Caco-2 (cell line): ENCODE measurements around the gene CGNL1. TPM values are rescaled to one million over a fixed set of nuclear protein-coding genes. Genes with fewer than 3 reads are reported as not detected.

Experiments used
- BruUV-seq: library from RNA; stranded (reverse); fragments of 400-500 nt; replicated peaks from 2 replicates; lab custom pipeline; 2021; lab: Mats Ljungman, UMichigan
- CTCF ChIA-PET: fragments of 300-600 bp; sonication (Branson Sonifier 250); formaldehyde crosslinking; loops from one replicate; lab custom pipeline; 2022; ENCODE audit warnings: antibody characterized with exemption; lab: Charles Lee
- POLR2A ChIA-PET: fragments of 300-600 bp; sonication (Branson Sonifier 250); formaldehyde crosslinking; loops from one replicate; lab custom pipeline; 2022; ENCODE audit warnings: antibody characterized with exemption; lab: Charles Lee
- DNase-seq, 2 experiments: peaks; one replicate each; pipeline versions ENCODE4 v3.0.0 to v3.0.0-alpha.2; 2020 to 2022
- H3K27me3 ChIP-seq: replicated peaks from 2 replicates; pipeline ENCODE4 v1.6.0; 2011; ENCODE audit warnings: low read length; ENCODE audit not compliant: control insufficient read depth, insufficient read depth
- H3K36me3 ChIP-seq: 2 replicates; pipeline ENCODE4 v1.5.1; 2011; ENCODE audit warnings: low read length; ENCODE audit not compliant: control insufficient read depth, insufficient read depth
- H3K4me1 ChIP-seq: fragments of 250-450 bp; sonication (Bioruptor Pico); 2 replicates; pipeline ENCODE4 v1.5.1; 2020; ENCODE audit warnings: mild to moderate bottlenecking
- H3K4me3 ChIP-seq: 2 replicates; pipeline ENCODE4 v1.5.1; 2011; ENCODE audit warnings: low read depth, mild to moderate bottlenecking, control low read depth, low read length
- H3K9me3 ChIP-seq: fragments of 250-450 bp; sonication (Bioruptor Pico); 2 replicates; pipeline ENCODE4 v1.5.1; 2020; ENCODE audit warnings: mild to moderate bottlenecking, moderate library complexity
- H3K27ac Mint-ChIP-seq: one replicate; pipeline ENCODE4 v1.8.0; 2022; ENCODE audit warnings: mixed read lengths; ENCODE audit not compliant: unreplicated experiment
- H3K27me3 Mint-ChIP-seq: one replicate; pipeline ENCODE4 v1.8.0; 2022; ENCODE audit warnings: mixed read lengths; ENCODE audit not compliant: insufficient read depth, unreplicated experiment
- H3K36me3 Mint-ChIP-seq: one replicate; pipeline ENCODE4 v1.8.0; 2022; ENCODE audit warnings: mild to moderate bottlenecking, mixed read lengths; ENCODE audit not compliant: insufficient read depth, unreplicated experiment
- H3K4me1 Mint-ChIP-seq: one replicate; pipeline ENCODE4 v1.8.0; 2022; ENCODE audit warnings: low read depth, mixed read lengths; ENCODE audit not compliant: unreplicated experiment
- H3K4me3 Mint-ChIP-seq: one replicate; pipeline ENCODE4 v1.8.0; 2022; ENCODE audit warnings: mild to moderate bottlenecking, moderate library complexity, mixed read lengths; ENCODE audit not compliant: unreplicated experiment
- H3K9me3 Mint-ChIP-seq: one replicate; pipeline ENCODE4 v1.8.0; 2022; ENCODE audit warnings: mixed read lengths; ENCODE audit not compliant: unreplicated experiment
- CTCF ChIP-seq, 2 experiments: fragments of 200-600 bp in 1 of 2; IDR thresholded peaks; 1 replicate in 1 of 2; 2 replicates in 1 of 2; pipeline versions ENCODE4 v1.5.1 to v1.8.0; 2011 to 2022; ENCODE audit warnings: antibody characterized with exemption in 1 of 2, control low read depth in 1 of 2, inconsistent platforms in 1 of 2, low read depth in 1 of 2, low read length in 1 of 2, mild to moderate bottlenecking in 1 of 2, moderate library complexity in 1 of 2; ENCODE audit not compliant: insufficient read depth in 1 of 2, severe bottlenecking in 1 of 2, unreplicated experiment in 1 of 2
- intact Hi-C: fragments of 100-400 bp; cut with micrococcal nuclease; formaldehyde crosslinking; loops from one replicate; pipeline ENCODE4 v1.10.0; 2022; ENCODE audit not compliant: unreplicated experiment
- total RNA-seq: library from RNA; stranded (reverse); gene quantifications from 2 replicates; pipeline ENCODE4 v1.2.3, GENCODE V29; 2022

CGNL1 gene
- total RNA-seq, 1 experiment from 2014 or later, result 8.3 TPM

- DNase-seq, result no peak
- H3K4me3 Mint-ChIP-seq, result no peak overlapping the region
- Histone ChIP-seq H3K9me3 (no peaks in the 10 kb centered on the region), H3K27me3 (no peaks in the 10 kb centered on the region), H3K4me1 (peaks cover 19% of the 10 kb centered on the region), H3K4me3 (no peak overlapping the region), H3K36me3 (no peaks in the 10 kb centered on the region)
- no TSS peak for BruUV-seq
- ChIA-PET POLR2A (no interaction called here), CTCF (no interaction called here)
- H3K27ac Mint-ChIP-seq, result peak overlapping the region; percentile 47
- no peak for TF ChIP-seq CTCF (IDR thresholded peaks at IDR 0.05; ENCODE audit: insufficient read depth in 1 of 2, low read depth in 1 of 2, low read length in 1 of 2, severe bottlenecking in 1 of 2, unreplicated experiment in 1 of 2)
- intact Hi-C loops, result no loop called here
- no peaks in the 10 kb centered on the region for H3K27me3 Mint-ChIP-seq
- H3K4me1 Mint-ChIP-seq, result peaks cover 14% of the 10 kb centered on the region
- H3K36me3 Mint-ChIP-seq, result no peaks in the 10 kb centered on the region
- no peaks in the 10 kb centered on the region for H3K9me3 Mint-ChIP-seq
Measured at GRCh38 chr15:57334257-57334656, 42.0 kb upstream of the CGNL1 start.

DNA sequence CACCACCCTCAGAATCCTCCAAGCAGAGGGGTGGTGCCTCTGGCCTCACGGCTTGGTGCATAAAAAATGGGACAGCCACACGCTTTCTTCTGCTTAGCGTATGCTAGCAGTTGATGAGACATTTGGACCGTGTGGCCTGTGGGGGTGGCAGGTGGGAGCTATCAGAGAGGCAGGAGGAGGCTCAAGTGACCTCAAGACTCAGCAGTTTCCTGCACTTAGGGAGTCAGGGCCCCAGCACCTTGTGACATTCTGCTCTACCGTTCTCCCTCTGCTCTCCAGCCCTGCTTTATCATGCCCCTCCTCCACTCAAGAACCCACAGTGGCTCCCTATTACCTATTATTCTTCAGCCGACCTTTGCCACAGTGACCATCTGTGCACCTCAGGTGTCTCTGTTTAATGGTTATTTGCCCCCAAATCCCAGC lies 41.0 kb upstream of the CGNL1 start:
- no TSS peak for BruUV-seq
- no peak overlapping the region for H3K27ac Mint-ChIP-seq

GRCh38 chr15:57335719-57336118 lies 40.6 kb upstream of the CGNL1 start:
- no peak overlapping the region for H3K27ac Mint-ChIP-seq
- H3K9me3 ChIP-seq, result no peaks in the 10 kb centered on the region
- TF ChIP-seq CTCF (IDR thresholded peaks at IDR 0.05; ENCODE audit: insufficient read depth in 1 of 2, low read depth in 1 of 2, low read length in 1 of 2, severe bottlenecking in 1 of 2, unreplicated experiment in 1 of 2), result no peak
- no peaks in the 10 kb centered on the region for H3K9me3 Mint-ChIP-seq
- POLR2A ChIA-PET, result no interaction called here
- H3K4me1 ChIP-seq, result peaks cover 19% of the 10 kb centered on the region
- DNase-seq, result no peak
- no peak overlapping the region for H3K4me3 ChIP-seq
- CTCF ChIA-PET, result interaction anchor here (0.7 kb wide), 1 partner anchor 224 kb away, joined by 6 read pairs; no protein-coding TSS in a partner anchor
- H3K36me3 Mint-ChIP-seq, result no peaks in the 10 kb centered on the region
- H3K27me3 ChIP-seq, result no peaks in the 10 kb centered on the region
- intact Hi-C loops, result no loop called here
- BruUV-seq, result no TSS peak
- no peak overlapping the region for H3K4me3 Mint-ChIP-seq
- H3K36me3 ChIP-seq, result no peaks in the 10 kb centered on the region
- no peaks in the 10 kb centered on the region for H3K27me3 Mint-ChIP-seq
- peaks cover 14% of the 10 kb centered on the region for H3K4me1 Mint-ChIP-seq

More for the DNA sequence above, 41.0 kb upstream of the CGNL1 start:
- peaks cover 14% of the 10 kb centered on the region for H3K4me1 Mint-ChIP-seq
- ChIA-PET CTCF (no interaction called here), POLR2A (no interaction called here)
- Histone ChIP-seq H3K4me3 (no peak overlapping the region), H3K36me3 (no peaks in the 10 kb centered on the region), H3K27me3 (no peaks in the 10 kb centered on the region), H3K4me1 (peaks cover 19% of the 10 kb centered on the region), H3K9me3 (no peaks in the 10 kb centered on the region)
- H3K4me3 Mint-ChIP-seq, result no peak overlapping the region
- DNase-seq, result no peak
- intact Hi-C loops, result no loop called here
- no peak for TF ChIP-seq CTCF (IDR thresholded peaks at IDR 0.05; ENCODE audit: insufficient read depth in 1 of 2, low read depth in 1 of 2, low read length in 1 of 2, severe bottlenecking in 1 of 2, unreplicated experiment in 1 of 2)
- H3K36me3 Mint-ChIP-seq, result no peaks in the 10 kb centered on the region
- H3K27me3 Mint-ChIP-seq, result no peaks in the 10 kb centered on the region
- H3K9me3 Mint-ChIP-seq, result no peaks in the 10 kb centered on the region
